Right ventricle myocardium superior (tissue), 1 donor: Measurements from ENCODE around the gene TENM4. TPM values are rescaled to one million over a fixed set of nuclear protein-coding genes. Genes with fewer than 3 reads are reported as not detected.

ENCODE experiments used
- ATAC-seq: fragments of 200-7000 bp; cut with Tn5 transposase; one replicate; pipeline ENCODE4 v1.9.1; 2020; ENCODE audit warnings: mild to moderate bottlenecking; ENCODE audit not compliant: poor library complexity
- DNase-seq: peaks from one replicate; pipeline ENCODE4 v3.0.0-alpha.2; 2020
- intact Hi-C: fragments of 100-400 bp; cut with DNase I; formaldehyde crosslinking; loops from one replicate; pipeline ENCODE4 v1.11.2; 2022
- total RNA-seq: library from RNA; stranded (reverse); fragmentation: NEBNext Ultra II Directional; extraction: Animal tissue kit (Norgen Biotek cat#: 25700); gene quantifications from one replicate; pipeline ENCODE4 v1.2.1, GENCODE V29; 2021
- donor health status: DM: no; HTN: yes; CAD: no; lungs with severe emphysema.

The TENM4 gene
- total RNA-seq, 1 donor from 2014 or later: 0.81 TPM

DNA sequence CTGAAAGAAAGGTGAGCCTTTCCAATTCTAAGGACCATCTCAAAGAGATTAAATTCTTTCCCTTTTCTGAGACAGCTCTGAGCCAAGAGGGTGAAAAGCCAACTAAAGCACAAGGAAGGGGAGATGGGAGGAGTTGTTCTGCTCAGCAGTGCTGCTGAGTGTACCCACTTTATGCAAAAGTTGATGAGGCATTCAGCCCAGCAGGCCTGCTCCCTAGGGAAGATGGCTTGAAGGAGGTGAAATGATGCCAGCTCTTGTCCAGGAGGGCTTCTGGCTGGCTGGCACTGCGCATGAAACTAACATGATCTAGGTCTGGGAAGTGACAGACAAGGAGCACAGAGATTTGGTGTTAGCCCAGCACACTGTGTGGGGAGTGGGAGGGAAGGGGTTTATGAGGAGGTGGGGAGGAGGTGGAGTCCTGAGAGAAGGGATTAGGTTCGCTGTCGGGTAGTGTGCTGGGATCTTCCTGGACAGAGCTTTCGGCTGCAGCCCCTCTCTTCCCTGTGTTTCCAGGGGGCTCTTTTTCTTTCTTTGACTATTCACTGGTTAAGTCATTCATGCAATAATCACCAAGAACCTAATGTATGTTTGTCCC is 640.6 kb downstream of the TENM4 start:
- intact Hi-C loops: no loop called here
- DNase-seq (no peak), ATAC-seq (no peak)

DNA sequence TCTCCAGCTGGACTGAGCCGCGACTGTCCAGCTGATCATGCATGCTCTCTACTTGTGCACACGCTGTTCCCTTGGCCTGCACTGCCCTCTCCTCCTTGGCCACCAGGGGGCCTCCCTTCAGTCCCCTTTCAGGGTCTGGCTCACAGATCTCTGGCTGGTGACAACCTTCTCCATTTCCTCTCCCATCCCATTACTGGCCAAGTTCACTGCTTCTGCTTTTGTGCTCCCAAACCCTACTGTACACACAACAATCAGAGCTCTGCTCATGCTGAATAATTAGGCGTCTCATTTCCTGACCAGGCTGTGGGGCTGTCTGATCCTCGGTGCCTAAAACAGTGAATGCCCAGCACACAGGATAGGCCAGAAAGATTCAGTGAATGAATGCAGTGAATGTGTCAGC is 642.2 kb downstream of the TENM4 start:
- DNase-seq (peak; percentile 83), ATAC-seq (peak; percentile 78)

DNA sequence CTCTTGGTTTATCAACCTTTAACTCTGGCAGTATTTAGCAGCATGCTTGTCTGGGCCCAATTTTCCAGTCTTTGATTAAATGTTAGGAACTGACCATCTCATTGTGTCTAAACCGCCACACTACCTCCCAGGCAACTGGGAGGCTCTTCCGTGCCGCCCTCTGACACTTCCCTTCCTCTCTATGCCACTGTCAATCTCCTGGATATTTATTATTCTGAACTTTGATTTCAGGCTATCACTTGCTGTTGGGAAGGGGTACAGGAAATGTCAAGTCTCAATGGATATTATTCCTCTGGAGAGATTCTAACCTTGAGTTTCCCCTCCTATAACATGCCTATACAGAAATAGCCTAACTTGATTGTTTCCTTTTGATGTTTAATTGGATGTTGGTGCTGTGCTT is 643.3 kb downstream of the TENM4 start:
- no peak for ATAC-seq
- intact Hi-C loops: no loop called here
- no peak for DNase-seq

More for the DNA sequence above, 642.2 kb downstream of the TENM4 start:
- intact Hi-C loops: no loop called here

DNA sequence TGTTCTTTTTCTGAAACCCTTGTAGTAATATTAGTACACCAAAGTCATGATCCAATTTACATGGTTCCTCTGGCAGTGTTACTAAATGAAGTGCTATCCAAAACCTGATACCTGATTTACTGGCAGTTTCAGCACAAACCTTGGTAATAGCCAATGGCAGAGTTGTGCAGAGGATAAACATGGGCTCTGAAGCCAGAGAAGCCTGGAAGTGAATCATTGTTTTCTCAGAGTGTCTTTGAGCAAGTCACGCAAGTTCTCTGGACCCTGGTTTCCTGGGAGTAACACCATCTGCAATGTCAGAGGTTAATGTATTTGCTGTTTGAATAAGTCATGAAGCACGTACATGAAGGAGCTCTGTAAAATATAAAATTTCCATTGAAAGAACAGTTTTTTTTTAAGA is 643.9 kb downstream of the TENM4 start:
- ATAC-seq (no peak), DNase-seq (no peak)
- intact Hi-C loops: no loop called here

DNA sequence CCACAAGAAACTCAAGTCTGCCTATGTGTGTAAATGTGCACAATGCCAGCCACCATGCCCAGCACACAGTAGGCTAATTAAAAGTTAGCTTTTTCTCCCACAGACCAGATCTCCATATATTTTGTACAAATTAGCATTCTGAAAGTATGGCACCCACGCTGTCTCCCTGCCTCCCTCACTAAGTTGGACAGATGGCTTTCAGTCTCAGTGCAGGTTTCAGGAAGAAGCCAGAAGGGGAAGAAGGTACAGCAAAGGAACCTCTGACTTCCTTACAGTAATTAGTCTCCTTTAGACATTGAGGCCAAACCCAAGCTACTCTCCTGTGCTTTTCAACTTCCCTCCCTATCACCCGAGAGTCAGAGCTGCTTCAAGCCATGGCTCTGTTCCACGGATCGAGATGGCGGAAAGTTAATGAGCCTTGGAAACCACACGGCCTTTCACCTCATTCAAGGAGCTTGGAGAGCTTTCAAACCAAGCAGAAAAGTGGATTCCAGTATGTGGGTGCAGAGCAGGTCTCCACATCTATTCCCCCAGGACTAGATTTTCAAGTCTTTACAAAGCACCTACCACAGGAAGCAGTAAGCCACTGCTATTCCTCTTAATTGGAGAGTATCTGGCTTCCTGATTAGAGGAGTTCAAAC is 645.1 kb downstream of the TENM4 start:
- DNase-seq (no peak), ATAC-seq (no peak)
- intact Hi-C loops: no loop called here

DNA sequence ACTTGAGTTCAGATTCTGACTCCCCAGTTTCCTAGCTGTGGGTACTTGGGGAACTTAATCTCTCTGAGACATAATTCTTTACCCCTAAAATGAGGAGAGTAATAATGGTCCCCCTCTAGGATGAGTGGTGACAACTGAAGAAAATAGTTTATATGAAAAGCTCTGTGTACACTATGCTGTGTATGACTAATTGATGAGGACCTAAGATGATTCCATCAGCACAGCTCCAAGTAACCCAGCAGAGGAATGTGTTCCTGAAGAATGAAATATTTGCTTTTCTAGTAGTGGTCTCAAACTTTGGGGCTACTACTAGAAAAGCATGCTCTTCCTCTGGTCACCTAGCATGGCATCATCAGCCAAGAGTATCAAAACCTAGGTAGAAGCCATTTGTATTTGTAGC is 648.9 kb downstream of the TENM4 start:
- DNase-seq (no peak), ATAC-seq (no peak)
- intact Hi-C loops: no loop called here

DNA sequence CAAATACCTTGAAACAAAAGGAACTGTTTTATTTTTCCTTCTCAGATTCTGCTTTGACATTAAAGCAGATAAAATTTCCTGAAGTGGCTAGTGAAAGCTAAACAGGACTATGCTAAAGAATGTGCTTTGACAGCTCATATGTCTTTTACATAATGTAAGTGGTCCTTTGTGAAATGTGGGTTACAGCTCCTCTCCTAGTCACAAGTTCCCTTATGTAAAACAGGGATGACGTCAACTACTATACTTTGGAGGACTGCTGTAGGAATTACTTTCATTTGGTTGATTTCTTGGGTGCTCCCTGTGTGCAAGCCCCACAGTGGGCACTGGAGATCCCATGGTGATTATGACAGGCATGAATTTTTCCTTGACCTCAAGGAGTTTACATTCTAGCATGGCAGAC is 649.6 kb downstream of the TENM4 start:
- intact Hi-C loops: no loop called here
- DNase-seq (no peak), ATAC-seq (no peak)

DNA sequence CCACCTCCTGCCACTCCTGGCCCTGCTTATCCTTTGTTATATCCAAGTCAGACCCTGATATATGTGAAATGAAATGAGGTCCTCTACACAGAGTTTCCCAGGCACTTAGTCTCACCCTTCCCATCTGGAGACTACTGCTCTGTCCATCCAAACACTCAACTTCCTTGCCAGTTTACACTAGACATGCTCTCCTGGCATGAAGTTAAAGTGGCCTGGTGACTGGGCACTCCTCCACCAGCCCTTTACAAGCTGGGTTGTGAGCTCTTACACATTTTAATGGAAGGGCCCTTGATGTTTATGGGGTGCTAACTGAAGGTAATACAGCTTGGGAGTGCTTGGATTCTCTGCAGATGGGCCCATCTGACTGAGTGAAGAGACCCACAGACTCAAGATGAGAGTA is 650.0 kb downstream of the TENM4 start:
- intact Hi-C loops: no loop called here
- DNase-seq (no peak), ATAC-seq (peak; percentile 48)

DNA sequence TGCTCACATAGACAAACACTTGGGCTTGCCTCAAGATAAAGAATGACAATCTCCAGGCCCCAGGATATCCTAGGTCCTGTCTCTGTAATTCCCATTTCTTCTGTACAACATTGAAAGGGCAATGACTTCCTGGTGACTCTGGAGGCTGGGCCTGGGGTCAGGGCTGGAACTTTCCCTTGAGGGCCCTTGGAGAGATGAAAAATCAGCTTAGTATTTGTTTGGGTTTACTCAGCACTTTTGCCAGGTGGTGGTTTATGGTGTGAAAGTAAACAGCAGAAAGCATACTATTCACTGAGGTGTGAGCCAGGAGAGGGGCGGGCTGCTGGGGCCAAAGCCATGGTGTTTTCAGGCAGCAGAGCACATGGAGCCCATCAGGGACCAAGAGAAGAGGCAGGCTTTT is 651.5 kb downstream of the TENM4 start:
- intact Hi-C loops: no loop called here
- ATAC-seq: no peak
- DNase-seq: no peak

DNA sequence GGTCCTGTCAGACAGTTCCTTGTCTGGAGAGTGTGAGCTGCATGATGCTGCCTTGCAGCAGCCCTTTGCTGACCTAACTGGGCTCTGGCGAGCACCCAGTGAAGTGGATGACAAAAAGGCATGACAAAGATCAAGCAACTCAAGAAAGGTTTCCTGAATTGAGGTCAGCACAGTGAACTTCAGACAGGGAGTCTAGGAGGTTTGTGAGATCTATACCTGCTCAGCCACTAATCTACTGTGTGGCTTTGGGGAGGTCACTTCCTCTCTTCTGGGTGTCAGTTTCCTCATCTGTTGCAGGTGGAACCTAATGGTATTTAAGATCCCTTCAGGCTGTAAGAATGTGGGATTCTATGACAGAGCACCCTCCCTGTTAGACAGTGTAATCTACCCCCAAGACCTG is 652.3 kb downstream of the TENM4 start:
- intact Hi-C loops: no loop called here
- no peak for DNase-seq

DNA sequence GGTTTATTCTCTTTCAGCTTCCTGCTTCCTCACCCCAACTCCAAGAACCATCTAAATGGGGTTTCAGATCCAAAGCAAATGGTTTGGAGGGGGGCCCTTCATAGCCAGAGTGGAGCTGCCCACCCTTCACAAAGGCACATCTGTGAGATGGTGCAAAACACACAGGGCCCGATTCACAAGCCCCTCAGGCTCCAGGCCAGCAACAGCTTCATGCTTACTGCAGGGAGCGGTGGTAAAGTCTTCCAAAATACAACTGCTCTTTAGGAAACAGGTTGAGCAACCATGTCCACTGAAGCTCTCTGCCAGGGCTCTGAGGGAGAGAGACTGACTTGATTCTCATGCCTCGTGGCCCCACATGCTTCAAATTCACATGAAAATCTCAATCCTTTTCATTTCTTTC is 653.1 kb downstream of the TENM4 start:
- no peak for DNase-seq
- intact Hi-C loops: no loop called here
- no peak for ATAC-seq

More for the DNA sequence above, 652.3 kb downstream of the TENM4 start:
- no peak for ATAC-seq

DNA sequence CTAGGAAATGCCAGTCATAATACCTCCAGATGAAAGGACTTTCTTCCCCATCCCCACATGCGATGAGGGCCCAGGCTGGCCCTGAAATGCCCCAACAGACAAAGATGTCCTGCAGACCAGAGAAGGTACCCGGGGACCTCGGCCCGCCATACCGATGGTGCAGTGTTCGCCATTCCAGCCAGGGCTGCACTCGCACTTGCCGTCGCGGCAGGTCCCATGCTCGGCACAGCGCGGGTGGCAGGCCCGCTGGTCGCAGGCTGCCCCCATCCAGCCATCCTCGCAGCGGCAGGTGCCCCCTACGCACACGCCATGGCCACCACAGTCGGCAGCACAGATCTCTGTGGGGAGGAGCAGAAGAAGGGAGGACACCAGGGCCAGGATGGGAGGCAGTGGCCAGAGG is 654.1 kb downstream of the TENM4 start:
- intact Hi-C loops: no loop called here
- no peak for ATAC-seq

DNA sequence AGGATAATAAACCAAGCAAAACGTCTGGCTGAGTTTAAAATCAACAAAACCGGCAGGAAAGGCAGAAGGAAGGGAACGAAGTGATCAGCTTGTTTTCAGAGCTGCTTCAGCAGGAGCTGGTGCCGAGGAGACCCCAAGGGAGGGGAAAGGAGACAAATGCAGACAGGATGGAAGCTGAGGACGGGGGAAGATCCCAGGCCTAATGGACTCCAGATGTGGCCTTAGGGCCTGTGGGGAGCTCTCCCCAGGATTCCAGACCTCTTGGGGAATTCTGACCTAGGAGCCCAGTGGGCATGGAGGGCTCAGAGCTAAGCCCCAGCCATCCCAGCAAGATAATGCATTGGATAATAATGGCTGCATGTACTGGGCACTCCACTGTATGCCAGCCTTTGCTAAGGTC is 654.7 kb downstream of the TENM4 start:
- ATAC-seq (no peak), DNase-seq (no peak)
- intact Hi-C loops: no loop called here

More for the DNA sequence above, 654.1 kb downstream of the TENM4 start:
- no peak for DNase-seq

DNA sequence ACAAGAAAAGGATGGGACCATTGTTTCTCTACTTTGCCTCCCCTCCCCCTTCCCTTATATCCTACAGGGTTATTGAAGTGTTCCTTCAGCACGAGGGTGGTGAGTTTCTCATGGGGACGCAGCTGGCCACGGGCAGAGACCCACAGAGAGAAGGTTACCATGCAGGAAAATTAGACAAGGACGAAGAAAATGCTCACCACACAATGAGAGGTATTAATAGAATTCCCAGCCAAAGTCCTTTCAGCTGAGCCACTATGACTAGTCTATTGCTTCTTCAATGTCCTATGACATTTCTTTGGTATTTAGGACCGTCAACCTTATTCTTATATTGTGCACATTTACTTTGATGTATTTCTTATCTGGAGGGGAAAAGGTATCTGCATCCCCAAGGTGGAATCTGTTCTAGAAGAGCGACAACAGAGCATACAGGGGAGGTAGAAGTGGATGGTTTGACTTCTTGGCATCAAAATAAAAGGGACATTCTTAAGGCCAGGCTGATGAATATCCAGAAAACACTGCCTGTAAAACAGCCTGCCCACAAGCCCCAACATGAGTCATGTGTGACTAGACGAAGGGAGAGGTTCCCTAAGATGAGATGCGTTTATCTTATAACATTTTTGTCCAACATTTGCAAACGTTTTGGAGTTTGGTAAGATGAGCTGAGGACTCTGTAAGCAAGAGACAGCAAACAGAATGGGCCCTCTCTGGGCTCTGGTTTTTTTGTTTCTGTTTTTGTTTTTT is 656.3 kb downstream of the TENM4 start:
- ATAC-seq: no peak
- no peak for DNase-seq

DNA sequence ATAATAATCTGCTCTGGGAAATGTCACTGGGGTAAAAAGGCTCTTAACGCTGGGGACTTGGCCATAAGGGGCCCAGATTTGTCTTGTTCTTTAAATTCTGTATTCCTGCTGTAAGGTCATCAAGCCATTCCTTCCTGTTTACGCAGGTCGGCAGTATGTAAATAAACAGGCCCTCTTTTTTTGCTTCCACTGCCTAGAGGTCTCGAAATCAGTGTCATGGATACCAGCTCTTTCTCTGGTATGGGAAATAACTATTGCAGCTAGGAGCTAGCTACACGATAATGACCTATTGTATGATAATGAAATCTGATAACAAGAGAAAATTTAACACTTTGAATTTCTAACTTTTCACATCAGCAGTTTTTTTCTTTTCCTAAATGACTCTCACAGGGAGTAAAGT is 657.0 kb downstream of the TENM4 start:
- ATAC-seq (no peak), DNase-seq (no peak)
- intact Hi-C loops: no loop called here

More for the DNA sequence above, 656.3 kb downstream of the TENM4 start:
- intact Hi-C loops: no loop called here

DNA sequence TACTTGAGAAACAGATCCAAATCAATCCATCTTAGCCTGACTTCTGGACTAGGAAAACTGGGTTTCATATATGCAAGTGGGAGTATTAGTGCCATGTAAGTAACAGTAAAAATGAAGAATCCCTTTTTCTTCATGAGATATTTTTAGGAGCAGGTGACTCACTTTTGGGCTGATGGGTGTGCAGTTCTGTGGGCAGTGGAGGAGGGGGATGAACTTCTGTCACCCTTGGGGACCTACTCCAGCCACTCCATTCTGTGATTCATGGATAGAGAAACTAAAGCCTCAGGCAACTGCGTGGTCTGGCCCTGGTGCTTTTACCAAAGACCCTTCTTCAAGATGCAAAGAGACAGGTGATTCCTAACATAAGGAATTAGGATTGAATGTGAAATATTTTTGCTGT is 657.5 kb downstream of the TENM4 start:
- ATAC-seq (no peak), DNase-seq (no peak)
- intact Hi-C loops: no loop called here

DNA sequence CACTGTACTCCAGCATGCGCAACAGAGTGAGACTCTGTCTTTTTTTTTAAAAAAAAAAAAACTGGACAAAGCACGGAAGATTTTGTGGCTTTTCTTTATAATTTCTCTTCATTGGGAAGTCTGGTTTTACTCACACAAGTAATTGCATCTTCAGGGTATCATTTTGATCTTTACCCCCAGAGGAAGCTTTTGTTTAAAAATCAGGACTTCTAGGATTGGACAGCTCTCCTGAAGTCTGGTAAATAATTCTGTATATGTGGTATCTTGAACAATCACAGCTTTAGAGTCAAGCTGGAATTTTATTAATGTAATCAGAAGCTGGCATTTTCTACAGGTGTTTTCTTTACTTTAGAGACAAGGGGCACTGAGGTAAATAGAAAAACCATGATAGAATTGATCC is 658.1 kb downstream of the TENM4 start:
- DNase-seq (no peak), ATAC-seq (no peak)
- intact Hi-C loops: no loop called here

DNA sequence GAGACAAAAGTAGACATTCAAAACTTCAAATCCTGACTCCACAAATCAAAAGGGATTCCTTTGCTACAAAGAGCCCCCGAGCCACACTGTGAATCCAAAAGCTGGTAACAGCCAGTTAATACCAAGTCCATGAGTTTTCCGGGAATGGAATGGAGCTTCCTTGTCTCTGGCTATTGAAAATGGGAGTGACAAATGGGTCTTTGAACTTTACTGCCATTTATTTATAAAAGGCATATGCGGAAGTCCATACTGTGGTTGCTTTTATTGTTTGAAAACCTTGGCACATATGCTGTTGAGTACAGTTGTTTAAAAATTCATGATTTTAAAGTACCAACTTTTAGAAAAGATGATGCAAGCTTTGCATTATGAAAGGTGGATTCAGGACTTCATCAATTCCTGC is 659.9 kb downstream of the TENM4 start:
- ATAC-seq: no peak
- intact Hi-C loops: no loop called here
- no peak for DNase-seq

DNA sequence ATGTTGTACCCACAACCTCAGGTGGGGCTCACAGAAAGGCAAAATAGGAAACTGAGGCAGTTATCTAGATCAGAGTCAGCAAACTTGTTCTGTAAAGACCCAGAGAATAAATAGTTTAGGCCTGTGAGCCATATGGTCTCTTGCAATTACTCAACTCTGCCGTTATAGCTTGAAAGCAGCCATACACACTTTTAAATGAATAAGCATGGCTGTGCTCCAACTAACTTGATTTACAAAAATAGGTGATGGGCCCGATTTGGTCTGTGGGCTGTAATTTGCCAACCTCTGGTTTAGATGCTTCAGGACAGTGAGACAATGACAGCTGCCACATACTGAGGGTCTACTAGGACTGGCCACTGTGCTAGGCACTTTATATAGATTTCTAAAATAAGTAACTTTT is 667.3 kb downstream of the TENM4 start:
- intact Hi-C loops: no loop called here
- no peak for ATAC-seq
- no peak for DNase-seq

DNA sequence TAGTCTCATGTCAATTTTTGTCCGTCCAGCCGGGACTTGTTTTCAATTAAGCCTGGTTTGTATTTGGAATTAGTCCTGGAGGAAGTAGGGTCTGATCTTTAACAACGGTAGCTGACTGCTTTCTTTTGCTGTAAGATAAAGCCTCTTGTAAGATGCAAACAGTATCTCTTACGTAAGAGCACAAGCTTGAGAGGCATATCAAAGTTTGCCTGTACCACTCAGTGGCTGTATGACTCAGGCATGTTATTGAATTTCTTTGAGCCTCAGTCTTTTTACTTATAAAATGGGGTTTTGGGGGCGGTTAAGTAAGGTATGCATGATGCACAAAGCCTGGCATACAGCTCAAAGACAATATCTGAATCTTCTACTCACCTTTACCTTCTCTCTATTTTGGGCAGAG is 667.8 kb downstream of the TENM4 start:
- intact Hi-C loops: no loop called here
- ATAC-seq: no peak
- DNase-seq: no peak
